IPS DF 4.7 (cell line): ENCODE results near the gene PHYHIPL.

Experiments used
- DNase-seq: peaks from one replicate; pipeline ENCODE4 v3.0.0-alpha.2; 2013; ENCODE audit warnings: low spot score; ENCODE audit errors: extremely low read depth

PHYHIPL gene

GRCh38 chr10:59252491-59252890 is 76.0 kb downstream of the PHYHIPL start:
- no peak for DNase-seq

GRCh38 chr10:59255463-59255862 is 79.0 kb downstream of the PHYHIPL start:
- no peak for DNase-seq

GRCh38 chr10:59257224-59257623 is 80.8 kb downstream of the PHYHIPL start:
- no peak for DNase-seq

- DNase-seq, result no peak
Observed at GRCh38 chr10:59258890-59259289, 82.4 kb downstream of the PHYHIPL start.

- DNase-seq, result no peak
Observed at GRCh38 chr10:59265141-59265540, 88.7 kb downstream of the PHYHIPL start.

- no peak for DNase-seq
Observed at GRCh38 chr10:59266321-59266720, 89.9 kb downstream of the PHYHIPL start.

GRCh38 chr10:59268460-59268859 is 92.0 kb downstream of the PHYHIPL start:
- DNase-seq, result no peak

- DNase-seq, result no peak
Observed at GRCh38 chr10:59269651-59270050, 93.2 kb downstream of the PHYHIPL start.

- no peak for DNase-seq
Observed at GRCh38 chr10:59270492-59270891, 94.0 kb downstream of the PHYHIPL start.

GRCh38 chr10:59271160-59271559 is 94.7 kb downstream of the PHYHIPL start:
- no peak for DNase-seq

- no peak for DNase-seq
Observed at GRCh38 chr10:59272061-59272460, 95.6 kb downstream of the PHYHIPL start.

GRCh38 chr10:59273445-59273844 is 97.0 kb downstream of the PHYHIPL start:
- no peak for DNase-seq

- DNase-seq, result no peak
Observed at GRCh38 chr10:59276133-59276532, 99.7 kb downstream of the PHYHIPL start.

- no peak for DNase-seq
Observed at GRCh38 chr10:59276919-59277318, 100.5 kb downstream of the PHYHIPL start.

- DNase-seq, result no peak
Observed at GRCh38 chr10:59279476-59279875, 103.0 kb downstream of the PHYHIPL start.

- DNase-seq, result no peak
Observed at GRCh38 chr10:59279991-59280505, 103.6 kb downstream of the PHYHIPL start.

- no peak for DNase-seq
Observed at GRCh38 chr10:59281861-59282260, 105.4 kb downstream of the PHYHIPL start.

GRCh38 chr10:59283456-59284091 is 107.1 kb downstream of the PHYHIPL start:
- no peak for DNase-seq

GRCh38 chr10:59284118-59284975 is 107.9 kb downstream of the PHYHIPL start:
- DNase-seq, result no peak

GRCh38 chr10:59285073-59285472 is 108.6 kb downstream of the PHYHIPL start:
- no peak for DNase-seq

GRCh38 chr10:59285848-59286247 is 109.4 kb downstream of the PHYHIPL start:
- DNase-seq, result no peak

GRCh38 chr10:59287587-59288255 is 111.3 kb downstream of the PHYHIPL start:
- DNase-seq, result no peak
